Esophagus muscularis mucosa (tissue), 3 donors: ENCODE measurements around the gene IL32.
"Not testable (repeated sequence)": the region's sequence is repeated elsewhere in the genome, so short reads cannot be mapped to it uniquely, and the experiment has no call there.

Source experiments
- CTCF ChIP-seq, 3 experiments: fragments of 200-600 bp in 2 of 3; fragments of 450-650 bp in 1 of 3; sonication (generic) in 2 of 3; IDR thresholded peaks; one replicate each; pipeline ENCODE4 v1.5.1; 2017 to 2019; ENCODE audit warnings: antibody characterized with exemption in 3 of 3, mild to moderate bottlenecking in 2 of 3, moderate library complexity in 1 of 3
- POLR2A ChIP-seq: fragments of 450-650 bp; IDR thresholded peaks from one replicate; pipeline ENCODE4 v1.6.1; 2017; ENCODE audit warnings: antibody characterized with exemption, moderate library complexity, mild to moderate bottlenecking, low read depth

GRCh38 chr16:3081957-3082356 lies 16.5 kb downstream of the IL32 start:
- not testable (repeated sequence) for TF ChIP-seq POLR2A; CTCF (IDR thresholded peaks at IDR 0.05)
